Activated CD4-positive, alpha-beta T cell treated with anti-CD3 and anti-CD28 coated beads, Interleukin-2, amount 10 ng/mL, durations not matched to agents 24 days and 14 days (primary cell): Measurements from ENCODE around the gene S100A10. TPM values are rescaled to one million over a fixed set of nuclear protein-coding genes. Genes with fewer than 3 reads are reported as not detected.
A peak's percentile ranks its signal among the peaks of the same experiment; 100 is the strongest.

Experiments
- DNase-seq: peaks from one replicate; pipeline ENCODE4 v3.0.0; 2022
- H3K27ac Mint-ChIP-seq: one replicate; pipeline ENCODE4 v1.8.0; 2022; ENCODE audit warnings: mild to moderate bottlenecking, mixed read lengths
- H3K27me3 Mint-ChIP-seq: one replicate; pipeline ENCODE4 v1.8.0; 2022; ENCODE audit warnings: mixed read lengths
- H3K36me3 Mint-ChIP-seq: one replicate; pipeline ENCODE4 v1.8.0; 2022; ENCODE audit warnings: low read depth, mild to moderate bottlenecking, mixed read lengths
- H3K4me1 Mint-ChIP-seq: one replicate; pipeline ENCODE4 v1.8.0; 2021; ENCODE audit warnings: mixed read lengths
- H3K4me3 Mint-ChIP-seq: one replicate; pipeline ENCODE4 v1.8.0; 2022; ENCODE audit warnings: mild to moderate bottlenecking, moderate library complexity, mixed read lengths
- H3K9me3 Mint-ChIP-seq: one replicate; pipeline ENCODE4 v1.8.0; 2021; ENCODE audit warnings: mixed read lengths
- intact Hi-C: fragments of 100-400 bp; cut with micrococcal nuclease; formaldehyde crosslinking; loops from one replicate; pipeline ENCODE4 v1.15.1; 2023
- total RNA-seq: library from RNA; stranded (reverse); gene quantifications from 2 replicates; pipeline ENCODE4 v1.2.3, GENCODE V29; 2022

The S100A10 gene
- total RNA-seq, 1 donor from 2014 or later = 103 TPM

DNA sequence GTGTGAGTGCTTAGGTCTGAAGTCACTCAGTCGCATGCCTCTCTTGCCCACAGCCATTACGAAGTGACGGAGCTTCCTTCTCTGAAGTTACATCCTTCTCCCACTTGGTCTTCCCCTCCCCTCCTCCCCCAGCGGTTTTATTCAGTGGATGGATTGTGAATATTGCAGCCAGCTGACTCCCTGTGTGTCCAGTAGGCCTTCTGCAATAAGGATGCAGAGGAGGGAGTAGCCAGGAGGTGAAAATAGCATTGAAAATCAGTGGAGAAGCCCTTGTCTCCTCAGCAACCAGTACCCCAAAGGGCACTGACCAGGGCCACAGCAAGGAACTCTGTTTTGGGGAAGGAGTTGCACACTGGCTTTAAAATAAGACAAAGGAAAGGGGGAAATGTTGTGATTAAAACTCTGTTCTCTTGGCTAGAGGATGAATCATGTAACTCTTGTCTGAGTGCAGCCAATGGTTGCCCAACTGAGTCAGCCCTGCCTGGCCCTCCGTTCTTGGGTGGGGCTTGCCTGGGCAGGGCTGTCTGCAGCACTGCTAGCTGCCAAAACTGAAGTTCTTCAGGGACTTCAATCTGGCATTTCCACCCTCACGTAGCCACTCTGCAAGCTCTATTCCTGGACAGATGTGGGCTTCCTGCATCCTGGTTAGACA lies 4.3 kb downstream of the S100A10 start:
- intact Hi-C loops = no loop called here
- H3K27me3 Mint-ChIP-seq = no peaks in the 10 kb centered on the region
- peaks cover 72% of the 10 kb centered on the region for H3K4me1 Mint-ChIP-seq
- H3K36me3 Mint-ChIP-seq = peaks cover 41% of the 10 kb centered on the region
- peak; percentile 71 for DNase-seq
- H3K9me3 Mint-ChIP-seq = no peaks in the 10 kb centered on the region
- H3K27ac Mint-ChIP-seq = peak overlapping the region; percentile 34
- peak overlapping the region; percentile 43 for H3K4me3 Mint-ChIP-seq

DNA sequence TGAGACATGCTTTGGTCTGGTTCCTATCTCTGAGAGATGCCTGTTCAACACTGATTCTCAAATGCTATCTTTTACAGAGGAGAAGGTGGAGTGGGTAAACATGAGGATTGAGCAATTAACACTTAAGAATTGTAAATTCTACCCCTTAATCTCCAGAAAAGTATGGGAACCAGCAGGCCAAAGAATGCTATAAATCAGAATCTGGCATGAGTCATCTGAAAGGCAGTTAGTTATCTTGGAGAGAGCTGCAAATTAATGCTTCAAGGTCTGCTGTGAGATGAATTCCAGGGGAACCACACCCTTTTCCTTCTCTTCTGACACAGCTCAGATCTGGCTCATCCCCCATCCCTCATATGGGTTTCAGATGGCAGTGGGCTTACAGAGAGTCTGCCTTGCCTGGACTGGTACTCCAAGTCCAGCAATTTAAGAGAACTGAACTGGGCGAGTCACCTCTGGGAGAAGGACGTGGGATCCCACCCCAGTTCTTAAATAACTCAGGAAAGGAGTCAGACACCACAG lies 5.2 kb downstream of the S100A10 start:
- intact Hi-C loops = no loop called here
- no peaks in the 10 kb centered on the region for H3K27me3 Mint-ChIP-seq
- peak overlapping the region; percentile 54 for H3K27ac Mint-ChIP-seq
- DNase-seq = no peak
- peaks cover 78% of the 10 kb centered on the region for H3K4me1 Mint-ChIP-seq
- no peaks in the 10 kb centered on the region for H3K9me3 Mint-ChIP-seq
- no peak overlapping the region for H3K4me3 Mint-ChIP-seq
- peaks cover 50% of the 10 kb centered on the region for H3K36me3 Mint-ChIP-seq

DNA sequence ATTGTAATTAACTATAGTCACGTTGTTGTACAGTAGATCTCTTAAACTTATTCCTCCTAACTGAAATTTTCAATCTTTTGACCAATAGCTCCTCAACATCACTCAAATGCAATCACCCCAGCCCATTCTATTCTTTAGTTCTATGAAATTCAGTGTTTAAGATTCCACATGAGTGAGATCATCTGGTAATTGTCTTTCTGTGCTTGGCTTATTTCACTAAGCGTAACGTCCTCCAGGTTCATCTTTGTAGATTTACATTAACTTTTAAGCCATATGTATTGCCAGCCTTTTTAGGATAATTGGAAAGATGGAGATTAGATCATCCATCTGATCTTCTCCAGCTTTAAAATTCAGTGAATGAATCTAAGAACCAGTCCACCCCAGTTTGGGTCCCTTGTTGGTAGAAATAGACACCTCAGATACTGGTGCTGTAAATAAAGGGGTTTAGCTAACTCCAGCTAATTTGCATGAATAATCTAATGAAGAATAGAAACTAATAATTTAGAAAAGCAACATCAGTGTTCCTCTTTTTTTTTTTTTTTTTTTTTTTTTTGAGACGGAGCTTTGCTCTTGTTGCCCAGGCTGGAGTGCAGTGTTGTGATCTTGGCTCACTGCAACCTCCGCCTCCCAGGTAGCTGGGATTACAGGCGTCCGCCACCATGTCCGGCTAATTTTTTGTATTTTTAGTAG lies 7.0 kb downstream of the S100A10 start:
- no peak overlapping the region for H3K27ac Mint-ChIP-seq
- intact Hi-C loops = no loop called here
- no peak overlapping the region for H3K4me3 Mint-ChIP-seq
- no peaks in the 10 kb centered on the region for H3K9me3 Mint-ChIP-seq
- peaks cover 68% of the 10 kb centered on the region for H3K4me1 Mint-ChIP-seq
- no peaks in the 10 kb centered on the region for H3K27me3 Mint-ChIP-seq
- DNase-seq = no peak
- H3K36me3 Mint-ChIP-seq = peaks cover 56% of the 10 kb centered on the region

DNA sequence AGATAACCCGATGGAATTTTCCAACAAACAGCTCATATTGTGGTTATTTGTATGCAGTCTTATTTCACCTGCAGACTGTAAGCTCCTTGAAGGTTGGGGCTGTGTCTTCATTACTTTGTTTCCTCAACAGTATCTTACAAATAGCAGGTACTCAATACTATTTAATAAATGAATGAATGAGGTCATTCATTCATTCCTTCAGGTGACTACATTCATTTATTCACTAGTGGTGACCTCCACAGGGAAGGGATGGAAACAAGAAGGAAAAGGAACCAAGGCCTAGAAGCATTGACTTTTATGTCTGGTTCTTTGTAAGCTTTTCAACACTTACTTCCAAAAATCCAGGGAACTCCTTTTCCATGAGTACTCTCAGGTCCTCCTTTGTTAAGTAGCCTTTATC lies 7.9 kb downstream of the S100A10 start:
- H3K27ac Mint-ChIP-seq = peak overlapping the region; percentile 67
- H3K4me3 Mint-ChIP-seq = peak overlapping the region; percentile 78
- peaks cover 64% of the 10 kb centered on the region for H3K36me3 Mint-ChIP-seq
- no peaks in the 10 kb centered on the region for H3K9me3 Mint-ChIP-seq
- intact Hi-C loops = loop anchor here (2.0 kb wide), 1 partner anchor 17 kb away; no protein-coding TSS in a partner anchor
- H3K4me1 Mint-ChIP-seq = peaks cover 66% of the 10 kb centered on the region
- no peak for DNase-seq
- no peaks in the 10 kb centered on the region for H3K27me3 Mint-ChIP-seq

DNA sequence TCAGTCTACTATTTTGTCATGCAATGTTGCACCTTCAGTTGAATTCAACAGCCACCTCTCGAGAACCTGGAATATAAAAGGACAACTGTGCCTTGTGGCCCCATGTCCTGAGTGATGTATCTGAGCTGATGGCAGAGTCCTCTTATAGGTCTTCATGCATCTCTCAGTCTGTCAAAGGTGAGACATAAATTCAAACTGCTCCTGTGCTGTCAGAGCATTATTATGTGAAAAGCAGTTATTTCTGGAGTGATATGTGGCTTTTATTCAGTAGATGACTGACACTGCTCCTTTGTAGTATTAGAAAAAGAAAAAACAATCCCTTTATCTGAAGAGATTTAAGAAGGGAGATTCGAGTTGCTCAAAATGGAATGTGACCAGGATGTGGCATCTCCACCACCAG lies 8.4 kb downstream of the S100A10 start:
- no peaks in the 10 kb centered on the region for H3K9me3 Mint-ChIP-seq
- peak overlapping the region; percentile 92 for H3K27ac Mint-ChIP-seq
- DNase-seq = no peak
- peaks cover 69% of the 10 kb centered on the region for H3K36me3 Mint-ChIP-seq
- H3K4me1 Mint-ChIP-seq = peaks cover 61% of the 10 kb centered on the region
- intact Hi-C loops = loop anchor here (2.0 kb wide), 1 partner anchor 16 kb away; no protein-coding TSS in a partner anchor
- H3K27me3 Mint-ChIP-seq = no peaks in the 10 kb centered on the region
- H3K4me3 Mint-ChIP-seq = peak overlapping the region; percentile 78

DNA sequence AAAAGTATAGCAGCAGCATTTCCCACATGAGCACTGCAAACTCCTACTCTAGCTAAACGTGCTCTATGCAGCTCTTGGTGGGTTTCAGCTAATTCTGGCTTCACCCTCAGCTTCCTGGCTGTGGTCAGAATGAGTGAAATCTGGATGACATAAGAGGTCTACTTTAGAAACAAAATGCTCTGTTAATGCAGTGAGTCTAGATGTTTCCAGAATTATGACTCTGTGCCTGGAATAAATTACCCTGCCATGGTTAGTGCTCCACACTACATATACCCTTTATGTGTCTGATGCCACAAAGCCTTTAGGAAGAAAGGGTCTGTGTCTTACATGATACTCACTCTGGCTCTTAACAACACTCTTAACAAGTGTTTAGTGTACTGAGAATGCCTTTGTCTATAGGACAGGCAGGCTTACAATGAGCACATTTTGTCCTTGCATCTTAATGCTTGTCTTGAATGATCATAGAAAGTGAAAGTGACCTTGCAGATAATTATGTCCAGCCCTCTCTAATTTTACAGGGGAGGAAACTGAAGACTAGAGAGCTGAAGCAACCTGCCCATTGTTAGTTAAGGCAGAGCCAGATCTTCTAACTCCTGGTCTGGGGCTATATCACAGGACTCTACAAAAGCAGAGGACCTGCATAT lies 9.2 kb downstream of the S100A10 start:
- intact Hi-C loops = loop anchor here (1.0 to 5.0 kb wide), 6 partner anchors 10 to 53 kb away; partner anchors contain the start of gene S100A11
- Mint-ChIP-seq H3K4me3 (peak overlapping the region; percentile 78), H3K4me1 (peaks cover 53% of the 10 kb centered on the region), H3K27me3 (no peaks in the 10 kb centered on the region), H3K36me3 (peaks cover 72% of the 10 kb centered on the region), H3K27ac (peak overlapping the region; percentile 92), H3K9me3 (no peaks in the 10 kb centered on the region)
- peak; percentile 81 for DNase-seq

DNA sequence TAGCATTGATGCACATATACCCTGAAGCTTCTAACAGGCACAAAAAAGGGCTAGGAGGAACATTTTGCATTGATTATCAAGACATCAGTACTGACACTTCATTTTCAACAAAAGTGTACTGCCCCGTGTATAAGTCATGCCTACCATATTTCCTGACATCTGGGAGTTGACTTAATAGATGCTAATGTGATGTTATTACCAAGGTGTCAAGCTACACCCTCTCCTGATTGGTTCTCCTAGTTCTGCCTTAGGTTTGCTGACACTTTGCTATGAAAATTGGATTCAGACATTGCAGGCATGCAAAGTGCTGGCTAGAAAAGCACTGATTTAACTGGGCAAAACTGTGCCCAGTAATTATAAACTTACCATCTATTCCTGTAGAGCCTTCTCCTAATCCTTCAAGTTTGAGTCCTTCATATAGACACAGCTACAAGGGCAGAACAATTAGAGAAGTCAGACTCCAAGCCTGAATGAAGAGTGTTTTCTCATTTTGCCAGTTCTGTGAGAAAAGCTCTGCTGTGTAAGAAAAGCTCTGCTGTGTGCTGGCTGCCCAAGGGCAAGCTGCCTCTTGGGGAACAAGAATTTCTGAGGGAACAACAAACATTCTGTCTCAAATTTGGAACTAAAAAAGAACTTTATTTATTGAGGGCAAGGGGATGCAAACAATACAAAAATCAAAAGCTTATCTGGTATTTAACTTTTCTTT lies 11.2 kb downstream of the S100A10 start:
- H3K4me3 Mint-ChIP-seq = no peak overlapping the region
- H3K27ac Mint-ChIP-seq = no peak overlapping the region
- intact Hi-C loops = loop anchor here (5.0 kb wide), 1 partner anchor 55 kb away; the partner anchor contains the start of gene S100A11
- H3K4me1 Mint-ChIP-seq = peaks cover 47% of the 10 kb centered on the region
- peaks cover 65% of the 10 kb centered on the region for H3K36me3 Mint-ChIP-seq
- peaks cover 6% of the 10 kb centered on the region for H3K27me3 Mint-ChIP-seq
- no peaks in the 10 kb centered on the region for H3K9me3 Mint-ChIP-seq
- no peak for DNase-seq

DNA sequence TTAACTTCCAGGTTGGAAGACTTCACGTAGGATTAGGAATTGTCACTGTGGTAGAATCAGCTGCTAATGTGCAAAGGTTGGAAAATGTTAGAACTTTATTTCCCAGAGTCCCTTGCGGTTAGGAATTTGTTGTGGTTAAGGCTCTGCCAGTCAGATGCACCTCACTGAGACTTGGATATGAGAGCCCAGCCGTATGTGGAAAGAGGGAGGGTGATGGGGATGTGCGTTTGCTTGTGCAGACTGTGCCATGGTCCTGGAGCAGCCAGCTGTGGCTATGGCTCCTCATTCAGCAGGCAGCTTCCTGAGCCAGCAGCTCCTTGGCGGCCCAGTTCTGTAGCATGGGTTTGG lies 12.5 kb downstream of the S100A10 start:
- Mint-ChIP-seq H3K9me3 (no peaks in the 10 kb centered on the region), H3K4me3 (no peak overlapping the region), H3K4me1 (peaks cover 42% of the 10 kb centered on the region), H3K36me3 (peaks cover 56% of the 10 kb centered on the region), H3K27me3 (peaks cover 9% of the 10 kb centered on the region), H3K27ac (no peak overlapping the region)
- DNase-seq = no peak
- intact Hi-C loops = loop anchor here (5.0 kb wide), 1 partner anchor 56 kb away; the partner anchor contains the start of gene S100A11

DNA sequence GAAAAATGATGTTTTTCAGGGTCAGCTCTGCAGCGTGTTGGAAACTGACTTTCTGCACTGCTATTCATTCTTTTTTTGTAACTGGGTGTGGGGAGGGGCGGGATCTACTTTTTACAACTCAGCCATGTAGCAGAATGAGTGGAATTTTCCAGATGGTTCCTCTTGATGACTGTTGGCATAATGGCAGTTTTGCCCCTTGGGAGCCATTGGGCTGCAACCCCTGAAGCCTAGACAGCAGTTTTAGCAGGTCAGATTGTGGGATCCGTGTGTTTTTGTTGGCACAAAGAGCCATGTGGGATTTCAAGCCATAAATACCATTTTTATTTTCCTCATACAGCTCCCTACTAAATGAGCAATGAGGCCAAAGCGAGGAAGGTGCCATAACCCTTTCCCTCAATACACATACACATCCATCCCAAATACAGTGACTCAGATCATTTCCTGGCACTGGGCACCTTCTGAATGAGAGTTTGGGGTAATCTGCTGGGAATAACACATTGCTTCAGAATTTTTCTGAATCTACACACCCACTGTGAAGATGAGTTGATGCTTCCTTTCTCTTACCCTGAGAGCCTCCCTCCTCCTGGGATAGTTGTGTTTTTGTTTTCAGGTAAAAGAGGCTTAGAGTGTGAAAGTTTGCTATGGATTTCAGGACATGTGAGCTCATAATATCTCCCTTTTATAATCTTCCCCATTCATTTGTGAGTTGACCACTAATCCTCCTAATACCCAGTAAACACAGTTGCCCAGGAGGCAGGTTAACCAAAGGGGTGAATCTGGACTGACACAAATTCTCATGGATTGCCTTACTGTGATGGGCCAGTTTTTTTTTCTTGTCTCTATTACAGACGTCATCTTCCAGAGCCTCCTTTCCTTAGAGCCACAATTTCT lies 13.1 kb downstream of the S100A10 start:
- no peak for DNase-seq
- H3K9me3 Mint-ChIP-seq = no peaks in the 10 kb centered on the region
- H3K27ac Mint-ChIP-seq = no peak overlapping the region
- H3K27me3 Mint-ChIP-seq = peaks cover 9% of the 10 kb centered on the region
- H3K36me3 Mint-ChIP-seq = peaks cover 51% of the 10 kb centered on the region
- intact Hi-C loops = loop anchor here (5.0 kb wide), 1 partner anchor 57 kb away; the partner anchor contains the start of gene S100A11
- peaks cover 38% of the 10 kb centered on the region for H3K4me1 Mint-ChIP-seq
- no peak overlapping the region for H3K4me3 Mint-ChIP-seq

DNA sequence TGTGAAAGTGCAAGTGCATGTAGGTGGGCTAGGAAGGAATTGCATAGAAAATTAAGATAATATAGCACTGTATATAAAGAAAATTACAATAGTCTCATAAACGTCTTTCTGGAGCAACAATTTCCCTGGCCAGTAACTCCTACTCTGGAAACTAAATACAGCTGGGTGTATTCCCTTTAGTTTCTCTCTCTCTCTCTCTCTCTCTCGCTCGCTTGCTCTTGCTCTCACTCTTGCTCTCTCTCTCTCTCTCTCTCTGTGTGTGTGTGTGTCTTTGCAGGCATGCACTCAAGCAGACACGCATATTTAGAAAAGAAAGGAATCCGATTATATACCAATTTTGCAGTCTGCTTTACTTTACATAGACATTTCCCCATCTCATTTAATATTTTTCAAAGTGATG lies 14.7 kb downstream of the S100A10 start:
- Mint-ChIP-seq H3K9me3 (no peaks in the 10 kb centered on the region), H3K4me1 (peaks cover 23% of the 10 kb centered on the region), H3K36me3 (peaks cover 36% of the 10 kb centered on the region), H3K27ac (no peak overlapping the region), H3K4me3 (no peak overlapping the region), H3K27me3 (peaks cover 18% of the 10 kb centered on the region)
- no peak for DNase-seq
- intact Hi-C loops = no loop called here

DNA sequence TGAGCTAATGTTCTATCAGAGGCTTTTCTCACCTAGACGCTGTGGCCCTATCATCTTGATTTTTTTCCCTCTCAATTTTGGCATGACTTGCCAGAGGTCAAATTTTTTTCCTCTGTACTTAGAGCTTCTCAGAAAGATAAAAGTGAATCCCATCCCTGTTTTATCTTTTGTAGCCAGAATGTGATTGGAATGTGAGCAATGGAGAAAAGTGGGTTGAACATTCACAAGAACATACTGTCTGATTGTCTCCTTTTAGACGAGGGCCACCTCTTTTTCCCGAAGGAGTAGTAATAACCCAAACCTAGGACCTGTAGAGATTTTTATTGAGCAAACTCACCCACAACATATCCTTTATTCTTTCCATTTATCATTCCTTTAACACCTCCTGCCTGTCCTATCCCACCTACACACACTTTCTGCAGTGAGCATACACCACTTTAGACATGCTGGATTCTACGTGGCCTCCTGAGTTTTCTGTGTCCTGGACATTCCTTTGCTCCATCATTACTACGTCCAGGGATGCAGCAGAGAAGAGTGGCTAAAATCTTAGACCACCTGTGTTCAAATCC lies 15.9 kb downstream of the S100A10 start:
- Mint-ChIP-seq H3K27me3 (peaks cover 21% of the 10 kb centered on the region), H3K9me3 (no peaks in the 10 kb centered on the region), H3K36me3 (peaks cover 27% of the 10 kb centered on the region), H3K27ac (no peak overlapping the region), H3K4me1 (peaks cover 23% of the 10 kb centered on the region), H3K4me3 (no peak overlapping the region)
- intact Hi-C loops = no loop called here
- DNase-seq = no peak

DNA sequence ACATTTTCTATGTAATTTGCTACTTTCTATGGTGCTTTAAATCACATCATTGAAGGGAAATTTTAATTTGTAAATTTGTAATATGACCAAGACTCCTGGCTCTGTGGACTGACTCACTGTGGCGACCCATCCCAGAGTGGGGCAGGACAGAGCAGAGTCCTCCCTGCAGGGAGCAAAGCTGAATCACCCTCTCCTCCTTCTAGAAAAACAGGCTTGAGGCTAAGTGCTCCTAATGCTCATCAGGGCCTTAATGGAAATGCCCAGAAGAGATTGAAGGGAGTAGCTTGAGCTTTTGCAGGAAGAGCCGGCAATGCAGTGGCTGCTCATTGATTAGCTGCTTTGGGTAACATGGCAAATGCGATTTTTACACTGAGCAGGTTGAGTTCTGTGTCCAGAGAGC lies 16.8 kb downstream of the S100A10 start:
- Mint-ChIP-seq H3K4me1 (peaks cover 26% of the 10 kb centered on the region), H3K36me3 (peaks cover 19% of the 10 kb centered on the region), H3K9me3 (no peaks in the 10 kb centered on the region), H3K27ac (no peak overlapping the region), H3K4me3 (no peak overlapping the region), H3K27me3 (peaks cover 21% of the 10 kb centered on the region)
- intact Hi-C loops = no loop called here
- no peak for DNase-seq
